GM18498 (cell line): ENCODE results near the gene ADARB2.

ENCODE experiments used
- ATAC-seq: cut with Tn5 transposase; IDR thresholded peaks from one replicate; pipeline ENCODE4 v1.9.1; 2021; ENCODE audit warnings: mild to moderate bottlenecking, moderate library complexity; ENCODE audit not compliant: unreplicated experiment

ADARB2 gene

DNA sequence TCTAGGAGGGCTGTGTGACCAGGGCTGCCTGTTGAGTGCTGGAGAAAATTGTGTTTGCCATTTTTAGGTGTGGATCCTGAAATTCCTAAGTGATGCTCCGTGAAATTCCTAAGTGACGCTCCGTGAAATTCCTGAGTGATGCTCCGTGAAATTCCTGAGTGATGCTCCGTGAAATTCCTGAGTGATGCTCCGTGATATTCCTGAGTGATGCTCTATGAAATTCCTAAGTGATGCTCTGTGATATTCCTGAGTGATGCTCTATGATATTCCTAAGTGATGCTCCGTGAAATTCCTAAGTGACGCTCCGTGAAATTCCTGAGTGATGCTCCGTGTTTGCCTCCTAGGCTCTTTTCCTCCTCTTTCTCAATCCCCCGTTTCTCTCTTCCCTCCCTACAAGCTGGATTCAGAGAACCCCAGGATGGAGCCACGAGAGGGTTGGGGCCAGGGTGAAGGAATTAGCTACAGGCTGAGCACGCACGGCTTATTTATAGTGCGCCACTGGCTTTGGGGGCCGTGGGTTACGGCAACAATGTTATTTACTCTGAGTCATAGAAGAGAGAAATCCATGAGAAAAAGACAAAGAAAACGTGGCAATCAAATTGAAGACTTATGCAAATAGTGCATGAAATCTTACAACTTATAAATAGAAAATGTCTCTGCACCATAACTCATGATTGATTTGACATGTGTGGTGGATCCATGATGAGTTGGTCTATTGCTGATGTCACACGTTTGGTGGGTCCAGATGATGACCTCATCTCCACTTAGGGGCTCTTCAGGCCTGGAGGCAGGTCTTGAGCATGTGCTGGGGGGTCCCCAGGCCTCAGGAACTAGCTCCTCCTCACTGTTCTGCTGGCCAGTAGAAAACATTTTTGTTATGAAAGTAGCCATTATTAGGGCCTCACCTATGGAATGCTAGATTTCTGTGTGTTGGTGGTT lies 456.6 kb downstream of the ADARB2 start:
- no peak for ATAC-seq

DNA sequence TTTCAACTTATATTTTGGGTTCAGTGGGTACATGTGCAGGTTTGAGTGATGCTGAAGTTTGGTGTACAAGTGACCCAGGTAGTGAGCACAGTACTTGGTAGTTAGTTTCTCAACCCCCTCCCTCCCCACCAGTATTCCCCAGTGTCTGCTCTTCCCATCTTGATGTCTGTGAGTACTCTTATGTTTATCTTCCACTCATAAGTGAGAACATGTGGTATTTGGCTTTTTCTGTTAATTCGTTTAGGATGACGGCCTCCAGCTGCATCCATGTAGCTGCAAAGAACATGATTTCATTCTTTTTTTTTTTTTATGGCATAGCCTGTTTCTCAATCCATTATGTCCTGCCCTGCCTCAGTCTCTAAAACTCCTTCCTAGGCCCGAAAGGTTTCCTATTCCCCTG lies 459.0 kb downstream of the ADARB2 start:
- no peak for ATAC-seq

DNA sequence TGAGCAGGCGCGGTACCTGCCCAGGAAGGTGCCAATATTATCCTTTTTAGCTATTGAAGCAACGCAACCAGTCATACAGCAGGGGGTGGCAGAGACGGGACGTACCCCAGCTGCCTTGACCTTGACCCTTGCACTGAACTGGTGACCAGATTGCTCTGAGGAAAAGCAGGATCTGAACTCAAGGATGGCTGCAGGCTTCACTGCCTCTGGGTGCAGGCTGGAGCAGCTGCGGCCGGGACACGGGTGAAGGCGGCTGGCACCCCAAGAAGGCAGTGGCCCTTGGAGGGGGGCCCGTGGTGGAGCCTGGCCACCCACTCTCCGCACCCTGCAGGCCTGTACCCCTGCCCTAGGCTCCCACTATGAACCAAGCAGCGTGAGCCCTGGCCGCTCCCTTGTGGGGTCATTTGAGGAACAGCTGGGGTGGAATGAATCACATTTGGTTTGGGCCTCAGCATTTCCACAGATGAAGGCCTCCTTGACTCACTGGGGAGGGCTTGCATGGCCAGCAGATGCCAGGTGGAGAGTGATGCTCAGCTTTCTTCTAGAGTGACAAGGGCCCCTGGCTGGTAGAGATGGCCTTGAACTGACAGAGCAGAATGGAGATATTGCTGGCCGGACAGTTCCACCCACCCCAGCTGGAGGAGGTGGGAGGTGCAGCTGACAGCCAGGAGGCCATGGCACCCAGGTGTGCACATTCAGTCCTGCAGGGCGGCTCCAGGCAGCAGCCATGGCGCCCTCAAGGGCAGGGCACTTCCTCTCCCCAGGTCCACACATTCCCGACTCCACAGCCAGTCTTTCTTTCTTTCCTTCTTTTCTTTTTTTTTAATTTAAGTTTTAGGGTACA lies 462.4 kb downstream of the ADARB2 start:
- ATAC-seq, result no peak

DNA sequence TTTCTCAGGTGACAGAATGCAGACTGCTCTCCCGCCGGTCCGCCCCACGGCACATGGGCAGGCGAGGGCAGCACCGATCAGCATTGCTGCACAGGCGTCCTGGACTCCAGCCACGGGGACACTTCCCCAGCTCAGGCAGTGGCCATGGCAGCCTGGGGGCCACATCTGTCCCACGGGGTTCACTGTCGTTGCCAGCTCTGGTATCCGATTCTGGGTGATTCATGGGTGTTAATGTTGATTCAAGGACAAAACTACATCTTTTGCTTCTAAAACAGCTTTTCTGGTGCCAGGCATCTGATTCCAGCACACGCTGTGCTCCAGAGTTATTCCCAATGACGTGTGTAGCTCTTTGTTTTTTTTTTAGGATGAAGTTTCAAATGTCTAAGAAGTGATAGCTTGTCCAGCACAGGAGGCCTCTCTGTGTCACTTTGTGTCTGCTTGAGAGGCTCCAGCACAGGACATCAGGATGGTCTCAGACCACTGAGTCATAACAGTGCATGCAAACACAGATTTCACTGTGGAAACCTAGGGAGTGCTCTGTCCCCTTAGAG lies 463.1 kb downstream of the ADARB2 start:
- no peak for ATAC-seq

DNA sequence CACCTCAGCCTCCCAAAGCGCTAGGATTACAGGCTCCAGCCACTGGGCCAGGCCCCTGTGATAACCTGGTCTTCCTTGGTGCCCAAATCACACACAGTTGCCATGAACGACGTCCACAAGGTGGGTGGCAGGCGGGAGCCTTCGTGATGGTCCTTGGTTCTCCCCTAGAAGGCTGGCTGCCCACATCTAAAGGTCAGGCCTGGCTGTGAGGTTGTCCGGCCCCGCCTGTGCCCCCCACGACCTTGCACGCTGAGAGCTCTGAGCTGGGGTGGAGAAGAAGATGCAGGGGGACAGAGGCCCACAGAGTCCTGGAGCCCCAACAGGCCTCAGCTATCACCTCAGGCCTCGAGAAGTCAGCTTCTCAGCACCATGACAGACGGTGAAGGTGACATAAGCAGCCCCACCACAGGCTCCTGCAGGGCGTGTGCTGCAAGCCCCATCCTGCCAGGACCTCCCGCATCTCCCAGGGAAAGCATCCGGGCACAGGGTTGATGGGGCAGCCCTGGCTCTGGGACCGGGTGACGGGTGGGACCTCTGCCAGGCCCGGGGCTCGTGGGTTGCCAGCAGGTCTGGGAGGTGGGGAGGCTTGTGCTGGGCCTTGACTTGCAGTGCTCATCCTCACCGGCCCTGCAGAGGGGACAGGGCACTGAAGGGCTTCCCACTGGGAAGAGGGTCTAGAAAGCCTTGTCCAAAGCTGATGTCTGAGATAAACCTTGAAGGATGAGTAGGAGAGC lies 463.8 kb downstream of the ADARB2 start:
- no peak for ATAC-seq

DNA sequence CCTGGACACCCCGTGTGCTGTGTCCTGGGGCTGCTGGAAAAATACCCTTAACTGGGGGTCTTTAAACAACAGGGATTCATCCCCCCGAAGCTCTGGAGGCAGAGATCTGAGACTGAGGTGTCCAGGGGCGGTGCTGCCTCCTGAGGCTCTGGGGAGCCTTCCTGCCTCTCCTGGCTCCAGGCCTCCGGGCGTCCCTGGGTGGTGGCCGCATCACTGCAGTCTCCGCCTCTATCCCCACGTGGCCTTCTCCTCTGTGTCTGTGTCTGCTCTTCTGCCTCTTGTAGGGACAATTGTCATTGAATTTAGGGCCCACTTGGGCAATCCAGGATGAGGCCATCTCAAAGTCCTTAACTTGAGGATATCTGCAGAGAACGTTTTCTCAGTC lies 464.6 kb downstream of the ADARB2 start:
- no peak for ATAC-seq

DNA sequence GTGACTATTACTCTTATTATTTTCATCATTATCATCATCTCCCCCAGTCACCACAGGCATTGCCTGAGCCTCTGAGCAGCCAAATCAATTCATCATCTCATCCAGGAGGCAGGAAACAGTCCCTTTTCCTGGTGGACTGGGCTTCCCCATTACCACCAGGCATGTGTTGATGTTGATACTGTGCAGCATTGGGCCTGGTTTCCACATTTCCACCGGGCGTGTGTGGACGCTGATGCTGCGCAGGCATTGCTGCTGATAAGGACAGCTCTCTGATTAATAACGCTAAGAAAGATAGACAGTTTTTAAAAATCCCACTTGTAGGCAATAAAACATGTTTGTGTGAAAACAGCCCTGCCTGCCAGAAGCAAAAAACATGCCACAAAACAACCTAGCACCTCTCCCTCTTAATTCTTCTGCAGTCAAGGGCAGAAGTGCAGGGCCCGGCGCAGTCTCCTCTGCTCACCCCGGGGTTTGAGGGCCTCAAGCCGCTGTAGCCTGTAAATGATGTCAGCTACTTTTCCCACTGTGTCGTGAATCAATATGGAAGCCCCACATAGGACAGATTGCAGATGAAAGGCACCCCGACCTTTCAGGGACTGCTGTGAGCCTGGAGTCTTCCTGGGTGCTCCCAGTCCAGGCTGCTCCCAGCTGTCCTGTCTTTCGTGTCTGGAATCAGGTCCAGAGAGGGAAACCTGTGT lies 465.1 kb downstream of the ADARB2 start:
- no peak for ATAC-seq

DNA sequence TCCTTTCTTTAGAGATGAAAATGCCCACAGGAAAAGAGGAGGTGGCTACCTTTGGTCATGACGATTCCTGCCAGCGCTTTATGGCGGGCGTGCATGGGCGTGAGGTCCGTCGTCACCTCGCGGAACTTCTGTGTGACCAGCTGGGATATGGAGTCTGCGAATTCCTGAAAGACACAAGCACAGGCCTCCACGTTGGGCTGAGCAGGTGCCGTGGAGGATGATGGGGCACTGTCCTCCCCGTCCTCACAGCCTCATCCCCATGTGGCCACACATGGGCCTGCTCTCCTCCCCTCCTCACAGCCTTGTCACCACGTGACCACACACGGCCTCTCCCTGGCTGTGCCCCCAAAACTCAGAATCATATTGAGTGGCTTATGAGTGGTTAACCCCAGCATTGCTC lies 466.4 kb downstream of the ADARB2 start:
- ATAC-seq, result no peak

DNA sequence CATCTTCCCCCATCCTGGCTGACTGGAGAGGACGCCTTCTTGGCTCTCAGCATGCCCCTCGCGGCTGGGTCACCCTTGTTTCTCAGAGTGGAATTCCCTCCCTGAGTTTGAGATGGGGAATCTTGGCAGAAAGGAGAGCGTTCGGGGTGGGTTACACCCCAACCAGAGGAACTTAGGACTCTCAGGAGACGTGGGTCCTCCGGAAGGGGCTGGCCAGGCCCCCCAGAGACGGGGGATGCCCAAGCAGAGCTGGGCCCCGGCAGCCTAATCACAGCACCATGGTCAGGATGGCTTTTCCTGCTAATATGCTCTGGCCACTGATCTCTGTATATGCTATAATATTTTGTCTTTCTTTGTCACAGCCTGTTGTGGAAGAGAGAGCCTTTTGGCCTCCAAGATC lies 466.8 kb downstream of the ADARB2 start:
- ATAC-seq, result no peak

DNA sequence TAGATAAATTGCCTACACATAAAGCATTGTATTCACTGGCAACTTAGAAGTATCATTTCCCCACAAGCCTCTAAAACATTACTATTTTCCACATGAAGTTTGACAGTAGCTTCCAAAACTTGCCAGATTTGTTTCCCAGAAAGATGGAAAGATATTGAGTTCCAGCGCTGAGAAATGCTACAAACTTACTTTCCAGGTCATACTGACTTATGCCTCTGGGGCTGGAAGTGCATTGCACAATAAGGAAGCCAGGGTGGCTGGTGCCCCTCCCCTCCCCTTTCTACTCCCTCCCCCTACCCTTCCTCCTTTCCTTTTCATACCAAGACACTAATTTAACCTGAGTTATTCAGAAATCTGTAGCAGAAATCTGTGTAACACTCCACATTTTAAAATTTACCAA lies 468.5 kb downstream of the ADARB2 start:
- ATAC-seq, result no peak

DNA sequence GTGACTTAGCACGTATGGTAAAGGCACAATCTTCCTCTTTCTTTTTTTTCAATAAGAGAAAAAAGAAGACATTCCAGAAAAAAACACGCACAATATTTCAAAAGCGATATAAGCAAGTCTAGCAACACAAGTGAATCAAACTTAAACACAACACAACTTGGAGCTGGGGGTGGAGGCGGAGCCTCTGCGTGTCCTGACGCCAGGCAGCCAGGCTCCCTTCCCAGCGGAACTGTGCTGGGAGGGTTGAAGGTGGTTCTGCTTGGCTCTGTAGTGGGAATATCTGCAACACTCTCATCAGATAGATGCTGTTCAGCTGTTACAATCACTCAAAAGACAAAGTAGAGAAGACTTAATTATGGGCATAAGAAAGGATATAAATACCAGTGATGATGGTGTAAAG lies 469.8 kb downstream of the ADARB2 start:
- no peak for ATAC-seq

DNA sequence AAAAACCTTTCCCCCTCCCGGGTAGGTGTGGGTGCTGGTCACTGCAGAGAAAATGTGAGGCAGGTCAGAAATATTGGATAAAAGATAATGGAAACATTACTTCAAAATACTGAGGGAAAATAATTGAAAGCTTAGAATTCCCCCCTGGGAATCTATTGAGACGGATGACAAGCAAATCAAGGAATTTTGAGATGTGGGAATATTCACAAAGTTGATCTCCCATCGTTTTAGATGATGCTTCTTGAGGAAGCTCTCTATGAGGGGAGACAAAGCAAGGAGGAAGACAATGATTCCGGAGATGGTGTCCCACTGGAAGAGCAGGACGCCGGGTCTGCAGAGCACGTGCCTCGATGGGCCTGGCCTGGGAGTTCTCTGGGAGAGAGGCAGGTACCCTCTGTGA lies 470.2 kb downstream of the ADARB2 start:
- no peak for ATAC-seq

DNA sequence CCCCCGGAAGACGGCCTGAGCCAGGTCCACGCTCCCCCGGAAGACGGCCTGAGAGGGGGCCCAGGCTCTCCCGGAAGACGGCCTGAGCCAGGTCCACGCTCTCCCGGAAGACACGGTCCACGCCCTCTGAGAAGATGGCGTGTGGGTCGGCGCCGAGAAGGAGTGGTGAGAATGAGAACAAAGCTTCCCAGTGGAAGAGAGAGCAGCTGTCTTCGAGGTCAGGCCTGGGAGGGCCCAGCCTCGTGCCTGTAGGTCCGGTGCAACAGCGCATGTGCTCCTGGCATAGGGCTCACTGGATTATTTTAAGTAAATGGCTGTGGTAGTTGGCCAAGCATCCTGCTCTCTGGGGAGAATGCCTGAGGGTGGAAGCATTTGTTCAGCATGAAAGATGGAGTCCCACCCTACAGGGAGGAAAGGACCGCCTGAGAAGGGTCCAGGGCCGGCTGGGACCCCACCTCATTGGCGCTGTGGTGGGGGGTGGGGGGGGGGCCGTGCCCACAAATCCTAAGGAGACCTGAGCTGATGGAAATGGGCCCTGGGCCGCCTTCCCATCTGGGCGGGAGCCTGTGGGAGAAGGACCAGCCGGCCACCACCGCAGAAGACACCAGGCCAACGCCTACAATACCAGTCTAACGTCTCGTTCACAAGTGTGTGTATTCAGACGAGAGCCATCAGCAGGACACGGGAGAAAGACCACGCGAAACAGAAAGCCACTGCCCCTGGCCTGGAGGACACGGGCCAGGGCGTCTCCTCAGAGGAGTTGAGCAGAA lies 471.1 kb downstream of the ADARB2 start:
- no peak for ATAC-seq

DNA sequence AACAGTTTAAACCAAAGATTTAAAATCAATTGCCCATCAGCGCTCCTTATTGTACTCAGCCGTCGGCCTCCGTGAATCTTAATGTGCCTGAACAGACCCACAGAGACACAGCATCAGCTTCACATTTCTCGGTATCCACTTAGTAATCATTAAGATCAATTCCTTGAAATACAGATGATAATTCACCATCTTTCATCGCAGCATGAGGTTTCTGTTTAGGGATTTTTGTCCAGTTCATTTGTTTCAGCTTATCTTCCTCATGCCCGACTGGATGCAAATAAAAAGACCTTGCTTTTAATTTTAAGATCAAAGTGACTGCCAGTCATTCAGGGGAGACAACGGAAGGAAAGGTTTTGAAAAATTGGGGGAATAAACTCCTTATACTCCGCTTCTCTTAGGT lies 473.3 kb downstream of the ADARB2 start:
- ATAC-seq, result no peak

DNA sequence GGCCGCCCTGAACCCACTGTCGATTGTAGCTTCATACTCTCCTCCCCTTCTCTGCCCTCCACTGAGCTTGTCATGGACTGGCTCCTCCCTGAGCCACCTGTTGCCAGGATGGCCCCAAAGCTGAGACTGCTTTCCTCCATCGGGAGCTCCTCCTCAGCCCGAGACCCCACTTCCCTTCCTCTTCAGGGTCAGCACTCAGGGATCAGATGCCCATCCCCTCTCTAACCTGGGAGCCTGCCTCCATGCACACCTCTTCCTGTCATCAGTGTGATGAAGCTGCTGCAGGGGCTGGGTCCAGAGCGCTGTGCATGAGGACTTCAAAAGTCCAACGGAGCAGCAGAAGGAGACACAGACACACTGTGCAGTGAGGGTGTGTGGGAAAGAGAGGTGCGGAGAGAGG lies 480.1 kb downstream of the ADARB2 start:
- ATAC-seq, result no peak

DNA sequence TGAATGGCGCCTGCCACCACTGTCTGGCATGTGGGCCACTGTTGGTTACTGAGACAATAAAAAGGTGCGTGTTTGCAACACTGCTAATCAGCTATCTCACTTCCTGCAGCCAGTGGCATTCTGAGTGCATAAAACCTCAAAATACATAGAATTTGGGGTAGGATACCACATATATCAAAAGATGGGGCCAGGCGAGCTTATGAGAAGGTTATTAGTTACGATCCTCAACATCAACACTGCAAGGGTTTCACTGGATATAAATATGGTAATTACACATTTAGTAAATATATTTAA lies 480.9 kb downstream of the ADARB2 start:
- no peak for ATAC-seq

DNA sequence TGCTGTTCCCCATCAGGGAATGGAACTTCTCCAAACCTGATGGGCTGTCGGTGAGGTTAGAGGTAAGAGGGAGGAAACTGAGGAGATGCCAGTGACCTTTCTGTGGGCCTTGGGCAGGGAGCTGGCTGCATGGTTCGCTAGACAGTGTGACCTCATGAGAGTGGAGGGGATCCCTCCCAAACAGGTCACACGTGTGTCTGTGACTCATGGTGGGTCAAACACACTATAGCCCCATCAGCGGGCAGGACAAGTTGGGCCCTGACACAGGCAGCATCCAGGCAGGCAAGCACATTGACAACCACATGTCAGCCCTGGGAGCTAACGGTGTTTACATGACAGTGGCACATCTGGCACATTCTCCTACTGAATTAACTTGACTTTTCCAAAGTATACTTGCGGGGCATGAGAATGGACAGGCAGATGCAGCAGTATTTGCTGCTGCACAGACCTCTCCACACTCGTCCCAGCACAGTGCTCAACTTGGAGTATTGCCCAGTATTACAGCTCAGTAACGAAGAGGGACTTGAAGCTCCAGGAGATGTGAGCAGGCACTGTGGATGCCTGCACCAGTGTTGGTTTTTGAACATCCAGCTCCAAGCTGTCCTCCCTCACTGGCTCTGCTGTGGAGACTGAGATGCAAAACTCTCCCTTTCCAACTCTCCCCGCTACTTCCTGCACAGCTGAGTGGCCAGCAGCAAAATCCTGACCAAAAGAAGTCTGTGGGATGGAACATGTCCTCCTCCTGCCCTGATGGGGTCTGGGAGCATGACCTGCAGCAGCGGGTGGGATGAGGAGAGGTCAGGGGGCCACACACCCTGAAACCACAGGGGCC lies 481.5 kb downstream of the ADARB2 start:
- no peak for ATAC-seq

DNA sequence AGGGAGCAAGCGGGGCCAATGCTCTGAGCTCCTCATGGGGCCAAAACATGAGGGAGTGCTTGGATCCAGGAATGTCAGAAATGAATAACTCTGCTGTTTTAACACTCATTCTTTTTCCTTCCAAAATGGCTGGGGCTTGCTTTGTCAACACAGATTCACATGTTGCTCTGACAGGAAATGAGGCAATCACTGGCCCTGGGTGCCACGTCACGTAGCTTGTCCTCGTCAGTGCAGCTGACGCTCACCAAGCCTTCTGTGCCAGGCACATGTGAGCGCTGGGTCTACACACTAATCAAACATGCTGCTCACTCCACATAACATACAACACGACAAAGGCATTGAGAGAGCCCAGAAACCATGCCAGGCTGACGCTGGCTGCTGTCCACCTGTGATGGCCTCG lies 482.2 kb downstream of the ADARB2 start:
- no peak for ATAC-seq
